ENCODE measurements around the gene OBP2A. TPM values are rescaled to one million over a fixed set of nuclear protein-coding genes. Genes with fewer than 3 reads are reported as not detected.

The OBP2A gene
- total RNA-seq, 1 experiment from 2014 or later = not detected

- Histone ChIP-seq H4K8ac (replicated peaks; ENCODE audit: insufficient read length, low read depth, low read length) (no peak overlapping the region), H3K23ac (ENCODE audit: insufficient read length, low read depth, low read length) (no peak overlapping the region), H2AFZ (ENCODE audit: low read length) (no peak overlapping the region), H3K4ac (ENCODE audit: low read depth, low read length) (no peak overlapping the region), H3K9me3 (ENCODE audit: control insufficient read depth, low read depth, low read length) (no peaks in the 10 kb centered on the region), H3K27ac (ENCODE audit: insufficient read length, low read depth, low read length) (no peak overlapping the region), H4K91ac (ENCODE audit: insufficient read length, low read depth, low read length) (no peak overlapping the region), H3K23me2 (ENCODE audit: insufficient read length, low read depth, low read length, poor library complexity, severe bottlenecking) (no peaks in the 10 kb centered on the region), H2BK20ac (ENCODE audit: low read depth, low read length, poor library complexity, severe bottlenecking) (no peak overlapping the region), H2BK15ac (ENCODE audit: low read depth, low read length) (no peak overlapping the region), H3K18ac (ENCODE audit: insufficient read length, low read depth, low read length) (no peak overlapping the region), H2BK12ac (ENCODE audit: insufficient read length, low read depth, low read length) (no peak overlapping the region), H3K56ac (ENCODE audit: insufficient read length, low read depth, low read length) (no peak overlapping the region), H2BK5ac (ENCODE audit: insufficient read length, low read length) (no peak overlapping the region), H3K4me2 (ENCODE audit: insufficient read depth, insufficient read length, low read length) (no peak overlapping the region), H3K79me2 (ENCODE audit: insufficient read depth, low read length) (no peaks in the 10 kb centered on the region), H3T11ph (ENCODE audit: low read length) (no peak overlapping the region), H3K4me1 (ENCODE audit: insufficient read depth, low read length) (no peaks in the 10 kb centered on the region; the same call in 1 of the 2 replicates), H2BK120ac (ENCODE audit: low read depth, low read length, poor library complexity, severe bottlenecking) (no peak overlapping the region), H4K5ac (ENCODE audit: insufficient read length, low read depth, low read length) (no peak overlapping the region), H3K79me1 (ENCODE audit: insufficient read depth, low read depth, low read length, poor library complexity, severe bottlenecking) (no peaks in the 10 kb centered on the region), H3K14ac (ENCODE audit: insufficient read depth, low read length) (no peak overlapping the region), H4K20me1 (ENCODE audit: control insufficient read depth, insufficient read depth, insufficient read length) (no peaks in the 10 kb centered on the region), H3K9ac (ENCODE audit: extremely low read depth, insufficient read length, low read length) (no peak overlapping the region), H3K27me3 (ENCODE audit: insufficient read depth, low read length) (no peaks in the 10 kb centered on the region), H2AK5ac (ENCODE audit: insufficient read length, low read length) (no peak overlapping the region)
- no peak for DNase-seq
- Mint-ChIP-seq H3K27ac (no peak overlapping the region), H3K36me3 (ENCODE audit: insufficient read depth in 1 of 3, low read depth in 3 of 3) (no peaks in the 10 kb centered on the region), H3K4me1 (peaks cover 5 to 7% of the 10 kb centered on the region in 2 experiments), H3K4me3 (no peak overlapping the region), H3K9me3 (peaks cover 0 to 3% of the 10 kb centered on the region in 2 experiments; a peak in 1 of 5 replicates), H3K27me3 (ENCODE audit: low read depth) (peaks cover under 1% of the 10 kb centered on the region; the same call in 1 of the 2 replicates)
- TF ChIP-seq CTCF (conservative IDR thresholded peaks at IDR 0.05) = no peak
- WGBS (ENCODE audit: extremely low coverage, insufficient read length, low lambda C conversion rate) = no CpG with 5 or more reads among the region's 15 CpGs
Observed at GRCh38 chr9:135574943-135575342, 29.0 kb downstream of the OBP2A start.
